NCI-H1694 (cell line): Measurements from ENCODE around the gene TMEM187.
A peak's percentile ranks its signal among the peaks of the same experiment; 100 is the strongest.

Experiments used
- DNase-seq: peaks from one replicate; lab custom pipeline; 2025; lab: John Stamatoyannopoulos, UW

Gene TMEM187

GRCh38 chrX:153955228-153955732 is 17.3 kb upstream of the TMEM187 start:
- DNase-seq: no peak

- DNase-seq: no peak
Measured at GRCh38 chrX:153956044-153956907, 16.3 kb upstream of the TMEM187 start.

GRCh38 chrX:153957224-153957623 is 15.3 kb upstream of the TMEM187 start:
- DNase-seq: no peak

GRCh38 chrX:153958605-153959004 is 13.9 kb upstream of the TMEM187 start:
- no peak for DNase-seq

- no peak for DNase-seq
Measured at GRCh38 chrX:153959649-153960048, 12.9 kb upstream of the TMEM187 start.

- no peak for DNase-seq
Measured at GRCh38 chrX:153960077-153960476, 12.5 kb upstream of the TMEM187 start.

GRCh38 chrX:153960786-153961185 is 11.8 kb upstream of the TMEM187 start:
- DNase-seq: no peak

GRCh38 chrX:153961292-153961691 is 11.3 kb upstream of the TMEM187 start:
- DNase-seq: no peak

GRCh38 chrX:153963546-153963945 is 9.0 kb upstream of the TMEM187 start:
- DNase-seq: no peak

- DNase-seq: no peak
Measured at GRCh38 chrX:153964105-153964504, 8.4 kb upstream of the TMEM187 start.

GRCh38 chrX:153965406-153965805 is 7.1 kb upstream of the TMEM187 start:
- DNase-seq: no peak

GRCh38 chrX:153966283-153966688 is 6.3 kb upstream of the TMEM187 start:
- DNase-seq: no peak

- DNase-seq: no peak
Measured at GRCh38 chrX:153966841-153967535, 5.6 kb upstream of the TMEM187 start.

GRCh38 chrX:153967536-153968224 is 4.9 kb upstream of the TMEM187 start:
- no peak for DNase-seq

GRCh38 chrX:153968255-153968654 is 4.3 kb upstream of the TMEM187 start:
- no peak for DNase-seq

GRCh38 chrX:153968754-153969124 is 3.8 kb upstream of the TMEM187 start:
- DNase-seq: peak; percentile 7

- DNase-seq: no peak
Measured at GRCh38 chrX:153969125-153969903, 3.2 kb upstream of the TMEM187 start.

GRCh38 chrX:153969904-153970356 is 2.6 kb upstream of the TMEM187 start:
- no peak for DNase-seq

- DNase-seq: peak; percentile 77
Measured at GRCh38 chrX:153970357-153971123, 2.0 kb upstream of the TMEM187 start.

- peak; percentile 60 for DNase-seq
Measured at GRCh38 chrX:153971124-153971449, 1.5 kb upstream of the TMEM187 start.
